Adrenal gland (tissue), 12 donors: ENCODE data around the gene D2HGDH. TPM values are rescaled to one million over a fixed set of nuclear protein-coding genes. Genes with fewer than 3 reads are reported as not detected.

Experiments used
- DNase-seq, 7 donors: peaks; one replicate each; pipeline ENCODE4 v3.0.0-alpha.2; 2019 to 2020
- H3K27ac ChIP-seq, 5 donors: fragments of 200-600 bp; sonication (generic) in 4 of 5; 1 replicate in 3 of 5; 2 replicates in 2 of 5; pipeline versions ENCODE4 v1.5.1 to v1.8.0; 2016 to 2020; ENCODE audit warnings: mild to moderate bottlenecking in 1 of 5
- H3K27me3 ChIP-seq: fragments of 200-600 bp; 2 replicates; pipeline ENCODE4 v1.8.0; 2021
- H3K36me3 ChIP-seq, 2 donors: fragments of 200-600 bp; replicated peaks in 1 of 2; 1 replicate in 1 of 2; 2 replicates in 1 of 2; pipeline versions ENCODE4 v1.5.1 to v1.8.0; 2018 to 2022
- H3K4me1 ChIP-seq, 2 donors: fragments of 200-600 bp; replicated peaks in 1 of 2; 1 replicate in 1 of 2; 2 replicates in 1 of 2; pipeline versions ENCODE4 v1.5.1 to v1.8.0; 2018 to 2021
- H3K4me3 ChIP-seq, 4 donors: fragments of 200-600 bp; sonication (generic) in 3 of 4; one replicate each; pipeline ENCODE4 v1.5.1; 2016 to 2018
- H3K9me3 ChIP-seq, 3 donors: fragments of 200-600 bp; sonication (generic) in 1 of 3; replicated peaks in 1 of 3; 1 replicate in 2 of 3; 2 replicates in 1 of 3; pipeline versions ENCODE4 v1.5.1 to v1.8.0; 2016 to 2021
- POLR2A ChIP-seq, 2 donors: fragments of 450-650 bp; IDR thresholded peaks; one replicate each; pipeline ENCODE4 v1.6.1; 2017; ENCODE audit warnings: antibody characterized with exemption in 2 of 2, mild to moderate bottlenecking in 2 of 2, moderate library complexity in 1 of 2
- WGBS, 4 donors: extraction: QIAGEN DNeasy Blood & Tissue Kit in 2 of 4; methylation state at CpG; one replicate each; pipeline versions ENCODE4 v1.1.5 to v1.1.7; 2013 to 2017; 5-methylcytosine and 5-hydroxymethylcytosine counted together
- intact Hi-C, 2 donors: fragments of 100-400 bp; cut with DNase I; formaldehyde crosslinking; loops; one replicate each; pipeline versions ENCODE4 v1.14.1 to v1.15.0; 2022 to 2023
- polyA plus RNA-seq, 3 donors: library from polyadenylated mRNA; stranded (reverse); fragments of 200-250 nt in 2 of 3; fragments of 350-450 nt in 1 of 3; fragmentation: Illumina TruSeq in 1 of 3; extraction: RNeasy Lipid Tissue Mini Kit (QIAGEN cat#74804) in 1 of 3; gene quantifications; one replicate each; pipeline ENCODE4 v1.2.3, GENCODE V29; 2013 to 2014
- total RNA-seq, 9 donors: library from RNA; depleted of rRNA in 4 of 9; stranded (reverse); fragments of >200 nt in 4 of 9; fragments of 120-200 nt in 1 of 9; fragmentation: NEBNext Ultra II Directional in 1 of 9; extraction: Animal tissue kit (Norgen Biotek cat#: 25700) in 1 of 9; gene quantifications; one replicate each; pipeline versions ENCODE4 v1.1.0 to v1.2.4, GENCODE V29; 2013 to 2023
- TF ChIP-seq, protein P1 (sequence below), 6 experiments: fragments of 450-650 bp in 4 of 6; fragments of 200-600 bp in 2 of 6; sonication (generic) in 1 of 6; IDR thresholded peaks; 1 replicate in 5 of 6; 2 replicates in 1 of 6; pipeline versions ENCODE4 v1.5.1 to v1.8.0; 2016 to 2021; ENCODE audit warnings: antibody characterized with exemption in 6 of 6, mild to moderate bottlenecking in 2 of 6, moderate library complexity in 1 of 6
- donor health status: healthy with polysubstance abuse.
- donor health status: Bipolar disorder and iron deficiency.
- donor health status: DM: yes; HTN: yes; CAD: no.
- donor health status: DM: no; HTN: no; CAD: no.
- donor health status: DM: no; HTN: no; CAD: no.
- donor health status: DM: yes; HTN: yes; CAD: no.

D2HGDH gene
- total and polyA plus RNA-seq, 12 donors, result 4.3 to 131 (median 38.1) TPM

DNA sequence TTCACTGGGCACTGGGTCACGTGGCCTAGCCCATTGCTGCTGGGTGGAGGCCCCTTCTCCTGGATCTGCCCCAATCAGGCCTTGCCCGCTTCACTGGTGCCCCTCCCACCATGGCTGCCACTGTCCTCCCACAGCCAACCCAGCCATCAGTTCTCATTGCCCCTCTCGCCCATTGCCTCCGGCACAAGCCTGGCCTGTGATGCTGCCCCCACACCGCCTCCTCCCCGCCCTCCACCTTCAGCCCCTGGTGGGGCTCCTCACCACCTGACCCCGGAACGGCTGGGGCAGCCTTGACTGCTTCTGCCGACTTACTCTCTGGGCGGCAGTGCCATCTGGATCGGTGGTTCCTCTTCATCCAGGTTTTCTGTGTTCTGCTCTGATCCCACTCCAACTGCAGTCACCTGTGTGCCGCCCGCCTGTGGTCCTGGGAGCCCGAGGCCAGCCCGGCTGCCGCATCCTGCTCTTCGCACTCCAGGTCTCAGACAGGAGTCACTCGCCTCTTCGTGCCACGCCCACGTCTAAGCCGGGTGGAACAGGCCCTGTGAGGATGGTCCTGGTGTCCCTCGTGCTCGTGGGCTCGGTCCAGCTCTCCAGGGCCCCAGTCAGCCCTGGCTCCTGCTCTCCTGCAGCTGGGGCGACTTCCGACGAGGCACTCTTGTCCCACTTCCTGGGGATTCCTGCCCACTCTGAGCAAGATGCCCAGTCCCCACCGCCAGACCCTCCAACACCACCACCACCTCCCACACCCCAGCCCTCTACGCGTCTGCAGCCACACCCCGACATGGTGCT, 14.2 kb downstream of the D2HGDH start:
- no peak for DNase-seq
- 91 to 98% (median 92%) methylated on average over 26 to 32 of the region's 32 CpGs for WGBS, 4 donors
- Histone ChIP-seq H3K27ac (no peak overlapping the region), H3K27me3 (no peaks in the 10 kb centered on the region), H3K4me1 (no peaks in the 10 kb centered on the region), H3K36me3 (peaks cover 0 to 30% of the 10 kb centered on the region in 2 donors), H3K4me3 (no peak overlapping the region), H3K9me3 (no peaks in the 10 kb centered on the region)
- TF ChIP-seq POLR2A (IDR thresholded peaks at IDR 0.05), result no peak
- TF ChIP-seq, protein P1, sequence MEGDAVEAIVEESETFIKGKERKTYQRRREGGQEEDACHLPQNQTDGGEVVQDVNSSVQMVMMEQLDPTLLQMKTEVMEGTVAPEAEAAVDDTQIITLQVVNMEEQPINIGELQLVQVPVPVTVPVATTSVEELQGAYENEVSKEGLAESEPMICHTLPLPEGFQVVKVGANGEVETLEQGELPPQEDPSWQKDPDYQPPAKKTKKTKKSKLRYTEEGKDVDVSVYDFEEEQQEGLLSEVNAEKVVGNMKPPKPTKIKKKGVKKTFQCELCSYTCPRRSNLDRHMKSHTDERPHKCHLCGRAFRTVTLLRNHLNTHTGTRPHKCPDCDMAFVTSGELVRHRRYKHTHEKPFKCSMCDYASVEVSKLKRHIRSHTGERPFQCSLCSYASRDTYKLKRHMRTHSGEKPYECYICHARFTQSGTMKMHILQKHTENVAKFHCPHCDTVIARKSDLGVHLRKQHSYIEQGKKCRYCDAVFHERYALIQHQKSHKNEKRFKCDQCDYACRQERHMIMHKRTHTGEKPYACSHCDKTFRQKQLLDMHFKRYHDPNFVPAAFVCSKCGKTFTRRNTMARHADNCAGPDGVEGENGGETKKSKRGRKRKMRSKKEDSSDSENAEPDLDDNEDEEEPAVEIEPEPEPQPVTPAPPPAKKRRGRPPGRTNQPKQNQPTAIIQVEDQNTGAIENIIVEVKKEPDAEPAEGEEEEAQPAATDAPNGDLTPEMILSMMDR (IDR thresholded peaks at IDR 0.05), result no peak
- intact Hi-C loops, result no loop called here

DNA sequence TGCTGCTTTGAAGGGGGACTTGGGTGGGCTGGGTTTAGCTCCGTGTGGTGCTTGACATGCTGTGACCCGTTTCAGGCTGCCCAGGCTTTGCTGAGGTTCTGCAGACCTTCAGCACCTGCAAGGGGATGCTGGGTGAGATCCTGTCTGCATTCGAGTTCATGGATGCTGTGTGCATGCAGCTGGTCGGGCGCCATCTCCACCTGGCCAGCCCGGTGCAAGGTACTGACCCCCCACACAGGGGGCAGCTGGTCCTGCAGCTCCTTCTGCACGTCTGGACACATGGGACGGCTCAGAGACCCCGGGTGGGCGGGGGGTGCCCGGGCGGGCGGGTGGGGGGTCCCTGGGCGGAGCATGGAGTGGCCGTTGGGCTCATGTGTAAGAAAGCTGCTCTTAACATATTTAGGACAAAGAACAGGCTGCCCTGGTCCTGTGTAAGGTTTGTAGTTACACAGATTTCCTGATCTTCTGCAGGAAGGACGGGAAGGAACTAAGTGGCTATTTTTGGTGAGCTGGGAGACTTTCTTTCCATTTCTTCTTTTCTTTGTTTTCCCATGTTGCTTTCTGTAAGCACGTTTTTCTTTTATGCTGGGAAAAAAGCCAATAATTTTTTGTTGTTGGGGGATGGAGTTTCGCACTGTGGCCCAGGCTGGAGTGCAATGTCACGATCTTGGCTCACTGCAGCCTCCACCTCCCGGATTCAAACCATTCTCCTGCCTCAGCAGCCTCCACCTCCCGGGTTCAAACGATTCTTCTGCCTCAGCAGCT, 15.8 kb downstream of the D2HGDH start:
- intact Hi-C loops, result no loop called here
- 56 to 79% (median 67%) methylated on average over 13 to 22 of the region's 22 CpGs for WGBS, 4 donors
- peak overlapping the region in 1 of 5 donors; percentile 66 for H3K27ac ChIP-seq
- H3K4me3 ChIP-seq, result no peak overlapping the region
- DNase-seq, result no peak
- TF ChIP-seq, protein P1 (IDR thresholded peaks at IDR 0.05), result no peak
- TF ChIP-seq POLR2A (IDR thresholded peaks at IDR 0.05), result no peak
- H3K36me3 ChIP-seq, result peaks cover 0 to 18% of the 10 kb centered on the region in 2 donors
- H3K4me1 ChIP-seq, result no peaks in the 10 kb centered on the region
- H3K9me3 ChIP-seq, result no peaks in the 10 kb centered on the region
- H3K27me3 ChIP-seq, result no peaks in the 10 kb centered on the region

DNA sequence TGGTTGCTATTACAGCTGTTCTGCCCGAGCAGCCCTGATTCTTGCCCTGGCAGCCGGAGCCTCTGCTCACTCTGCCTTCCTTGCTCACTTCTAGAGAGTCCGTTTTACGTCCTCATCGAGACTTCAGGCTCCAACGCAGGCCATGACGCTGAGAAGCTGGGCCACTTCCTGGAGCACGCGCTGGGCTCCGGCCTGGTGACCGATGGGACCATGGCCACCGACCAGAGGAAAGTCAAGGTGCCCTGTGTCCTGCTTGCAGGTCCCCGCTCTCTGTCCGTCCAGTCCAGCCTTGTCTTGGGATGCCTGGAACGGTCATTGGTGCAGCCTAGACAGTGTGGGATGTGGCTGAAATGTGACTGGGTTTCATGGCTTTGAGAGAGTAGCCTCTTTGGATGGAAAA, 16.7 kb downstream of the D2HGDH start:
- intact Hi-C loops, result no loop called here
- peaks cover 0 to 26% of the 10 kb centered on the region in 2 donors for H3K36me3 ChIP-seq
- no peak for DNase-seq

DNA sequence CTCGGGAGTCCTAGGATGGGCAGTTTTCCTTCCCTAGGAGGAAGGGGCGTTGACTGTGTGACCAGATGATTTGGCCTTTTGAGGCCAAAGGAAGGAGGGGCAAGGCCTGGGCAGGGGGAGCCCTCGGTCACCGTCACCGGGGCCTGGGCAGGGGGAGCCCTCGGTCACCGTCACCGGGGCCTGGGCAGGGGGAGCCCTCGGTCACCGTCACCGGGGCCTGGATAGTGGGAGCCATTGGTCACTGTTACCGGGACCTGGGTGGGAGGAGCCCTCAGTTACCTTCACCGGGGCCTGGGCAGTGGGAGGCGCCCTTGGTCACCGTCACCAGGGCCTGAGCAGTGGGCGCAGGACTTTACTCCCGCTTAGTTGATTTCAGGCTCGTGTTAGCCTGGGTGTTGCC, 17.3 kb downstream of the D2HGDH start:
- Histone ChIP-seq H3K27me3 (no peaks in the 10 kb centered on the region), H3K4me3 (no peak overlapping the region), H3K4me1 (no peaks in the 10 kb centered on the region), H3K36me3 (peaks cover 0 to 30% of the 10 kb centered on the region in 2 donors), H3K9me3 (no peaks in the 10 kb centered on the region), H3K27ac (no peak overlapping the region)
- TF ChIP-seq, protein P1 (IDR thresholded peaks at IDR 0.05), result no peak
- no peak for TF ChIP-seq POLR2A (IDR thresholded peaks at IDR 0.05)
- 90 to 96% (median 93%) methylated on average over 5 to 18 of the region's 18 CpGs for WGBS, 4 donors
- intact Hi-C loops, result no loop called here
- DNase-seq, result no peak

More for the DNA sequence above, 16.7 kb downstream of the D2HGDH start:
- 85 to 97% (median 92%) methylated on average over 7 to 15 of the region's 15 CpGs for WGBS, 4 donors
- Histone ChIP-seq H3K4me1 (no peaks in the 10 kb centered on the region), H3K9me3 (no peaks in the 10 kb centered on the region), H3K27ac (peak overlapping the region in 1 of 5 donors; percentile 66), H3K27me3 (no peaks in the 10 kb centered on the region), H3K4me3 (no peak overlapping the region)
- no peak for TF ChIP-seq POLR2A (IDR thresholded peaks at IDR 0.05)
- TF ChIP-seq, protein P1 (IDR thresholded peaks at IDR 0.05), result no peak
